HEK293 (cell line): ENCODE data around the gene DSCAM.

ENCODE experiments used
- CTCF ChIA-PET: fragments of 350-600 bp; formaldehyde crosslinking; extraction: SDS; loops from one replicate; lab custom pipeline; 2021; ENCODE audit warnings: antibody characterized with exemption; lab: Yijun Ruan, JAX
- POLR2A ChIA-PET: fragments of 300-600 bp; formaldehyde crosslinking; extraction: SDS; loops from one replicate; lab custom pipeline; 2020; ENCODE audit warnings: antibody characterized with exemption, inconsistent platforms; lab: Yijun Ruan, JAX
- H3K27ac ChIP-seq: fragments of 200-500 bp; sonication (Bioruptor generic); 2 replicates; pipeline ENCODE4 v1.5.1; 2014; ENCODE audit warnings: low read depth, low read length, control low read depth, inconsistent platforms; ENCODE audit errors: extremely low read depth
- H3K36me3 ChIP-seq, 2 experiments: fragments of 200-500 bp in 1 of 2; sonication (Bioruptor generic) in 1 of 2; 1 replicate in 1 of 2; 2 replicates in 1 of 2; pipeline ENCODE4 v1.5.1; 2014 to 2017; ENCODE audit warnings: inconsistent platforms in 2 of 2, low read length in 2 of 2; ENCODE audit not compliant: control insufficient read depth in 2 of 2, insufficient read depth in 1 of 2
- H3K4me1 ChIP-seq: fragments of 200-500 bp; sonication (Bioruptor generic); 2 replicates; pipeline ENCODE4 v1.5.1; 2014; ENCODE audit warnings: mild to moderate bottlenecking, low read length, inconsistent platforms; ENCODE audit not compliant: control insufficient read depth, insufficient read depth
- H3K4me3 ChIP-seq: 2 replicates; pipeline ENCODE4 v1.5.1; 2011; ENCODE audit warnings: low read depth, mild to moderate bottlenecking, control low read depth, low read length, moderate library complexity
- H3K9me3 ChIP-seq: fragments of 200-500 bp; sonication (Bioruptor generic); 2 replicates; pipeline ENCODE4 v1.5.1; 2014; ENCODE audit warnings: low read depth, low read length, inconsistent platforms; ENCODE audit not compliant: control insufficient read depth, insufficient read depth
- ZBTB8A ChIP-seq: fragments of 450-650 bp; formaldehyde crosslinking; IDR thresholded peaks from 2 replicates; pipeline ENCODE4 v1.5.1; 2016; ENCODE audit warnings: missing biosample characterization, missing genetic modification characterization
- ZNF114 ChIP-seq: fragments of 450-650 bp; formaldehyde crosslinking; IDR thresholded peaks from 2 replicates; pipeline ENCODE4 v1.5.0; 2017; ENCODE audit warnings: missing biosample characterization, missing genetic modification characterization
- ZNF140 ChIP-seq: fragments of 450-650 bp; formaldehyde crosslinking; IDR thresholded peaks from 2 replicates; pipeline ENCODE4 v1.5.1; 2016; ENCODE audit warnings: missing biosample characterization, missing genetic modification characterization
- ZNF157 ChIP-seq: fragments of 450-650 bp; formaldehyde crosslinking; IDR thresholded peaks from 2 replicates; pipeline ENCODE4 v1.5.1; 2016; ENCODE audit warnings: missing biosample characterization, missing genetic modification characterization
- ZNF174 ChIP-seq: fragments of 450-650 bp; formaldehyde crosslinking; IDR thresholded peaks from 2 replicates; pipeline ENCODE4 v1.5.0; 2017; ENCODE audit warnings: missing biosample characterization, mild to moderate bottlenecking, missing genetic modification characterization
- ZNF292 ChIP-seq: fragments of 450-650 bp; formaldehyde crosslinking; IDR thresholded peaks from 2 replicates; pipeline ENCODE4 v1.5.1; 2016; ENCODE audit warnings: low read depth, missing biosample characterization, missing genetic modification characterization, borderline replicate concordance
- ZNF324 ChIP-seq: fragments of 450-650 bp; formaldehyde crosslinking; IDR thresholded peaks from 2 replicates; pipeline ENCODE4 v1.5.1; 2016; ENCODE audit warnings: missing biosample characterization, missing genetic modification characterization
- ZNF48 ChIP-seq: fragments of 450-650 bp; formaldehyde crosslinking; IDR thresholded peaks from 2 replicates; pipeline ENCODE4 v1.5.1; 2016; ENCODE audit warnings: missing biosample characterization, missing genetic modification characterization
- ZNF610 ChIP-seq: fragments of 450-650 bp; formaldehyde crosslinking; IDR thresholded peaks from 2 replicates; pipeline ENCODE4 v1.5.1; 2016; ENCODE audit warnings: missing biosample characterization, missing genetic modification characterization, borderline replicate concordance
- ZNF624 ChIP-seq: fragments of 450-650 bp; formaldehyde crosslinking; IDR thresholded peaks from 2 replicates; pipeline ENCODE4 v1.5.1; 2017; ENCODE audit warnings: missing biosample characterization, missing genetic modification characterization
- ZNF701 ChIP-seq: fragments of 450-650 bp; formaldehyde crosslinking; IDR thresholded peaks from 2 replicates; pipeline ENCODE4 v1.5.1; 2016; ENCODE audit warnings: missing biosample characterization, missing genetic modification characterization
- ZNF747 ChIP-seq: fragments of 450-650 bp; formaldehyde crosslinking; IDR thresholded peaks from 2 replicates; pipeline ENCODE4 v1.5.1; 2016; ENCODE audit warnings: missing biosample characterization, missing genetic modification characterization
- TF ChIP-seq, protein P1 (sequence below): fragments of 450-650 bp; formaldehyde crosslinking; IDR thresholded peaks from 2 replicates; pipeline ENCODE4 v1.5.1; 2017; ENCODE audit warnings: missing biosample characterization, missing genetic modification characterization
- TF ChIP-seq, protein P2 (sequence below): fragments of 450-650 bp; formaldehyde crosslinking; IDR thresholded peaks from 2 replicates; pipeline ENCODE4 v1.5.1; 2016; ENCODE audit warnings: missing biosample characterization, missing genetic modification characterization
- TF ChIP-seq, protein P3 (sequence below): fragments of 450-650 bp; formaldehyde crosslinking; IDR thresholded peaks from 2 replicates; pipeline ENCODE4 v1.5.1; 2016; ENCODE audit warnings: missing biosample characterization, missing genetic modification characterization
- TF ChIP-seq, protein P4 (sequence below): fragments of 450-650 bp; formaldehyde crosslinking; IDR thresholded peaks from 2 replicates; pipeline ENCODE4 v1.5.1; 2016; ENCODE audit warnings: missing biosample characterization, missing genetic modification characterization

Gene DSCAM

DNA sequence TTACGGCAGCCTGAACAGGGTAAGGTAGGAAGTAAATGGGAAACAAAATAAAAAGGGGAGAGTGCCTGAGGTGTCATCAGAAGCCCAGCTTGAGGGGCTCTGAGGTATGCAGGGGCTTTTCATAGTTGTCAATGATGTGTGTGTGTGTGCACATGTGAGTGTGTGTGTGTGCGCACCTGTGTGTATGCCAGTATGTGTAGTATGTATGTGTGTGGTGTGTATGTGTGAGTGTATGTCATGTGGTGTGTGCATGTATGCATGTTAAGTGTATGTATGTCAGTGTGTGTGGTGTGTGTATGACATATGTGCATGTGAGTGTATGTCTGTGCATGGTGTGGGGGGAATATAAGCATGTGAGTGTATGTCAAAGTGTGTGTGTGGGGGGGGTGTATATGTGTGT lies 184.1 kb downstream of the DSCAM start:
- Histone ChIP-seq H3K9me3 (no peaks in the 10 kb centered on the region), H3K36me3 (no peaks in the 10 kb centered on the region), H3K4me3 (no peak overlapping the region), H3K27ac (no peak overlapping the region), H3K4me1 (0 out of 2 replicates have a peak, but pooled peaks cover 3% of the 10 kb centered on the region)
- CTCF ChIA-PET, result interaction anchor here (0.7 kb wide), 1 partner anchor 40 kb away, joined by 3 read pairs; no protein-coding TSS in a partner anchor
- TF ChIP-seq, protein P1, sequence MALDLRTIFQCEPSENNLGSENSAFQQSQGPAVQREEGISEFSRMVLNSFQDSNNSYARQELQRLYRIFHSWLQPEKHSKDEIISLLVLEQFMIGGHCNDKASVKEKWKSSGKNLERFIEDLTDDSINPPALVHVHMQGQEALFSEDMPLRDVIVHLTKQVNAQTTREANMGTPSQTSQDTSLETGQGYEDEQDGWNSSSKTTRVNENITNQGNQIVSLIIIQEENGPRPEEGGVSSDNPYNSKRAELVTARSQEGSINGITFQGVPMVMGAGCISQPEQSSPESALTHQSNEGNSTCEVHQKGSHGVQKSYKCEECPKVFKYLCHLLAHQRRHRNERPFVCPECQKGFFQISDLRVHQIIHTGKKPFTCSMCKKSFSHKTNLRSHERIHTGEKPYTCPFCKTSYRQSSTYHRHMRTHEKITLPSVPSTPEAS (tag by site-specific recombination), result peak; percentile 53
- TF ChIP-seq, protein P2, sequence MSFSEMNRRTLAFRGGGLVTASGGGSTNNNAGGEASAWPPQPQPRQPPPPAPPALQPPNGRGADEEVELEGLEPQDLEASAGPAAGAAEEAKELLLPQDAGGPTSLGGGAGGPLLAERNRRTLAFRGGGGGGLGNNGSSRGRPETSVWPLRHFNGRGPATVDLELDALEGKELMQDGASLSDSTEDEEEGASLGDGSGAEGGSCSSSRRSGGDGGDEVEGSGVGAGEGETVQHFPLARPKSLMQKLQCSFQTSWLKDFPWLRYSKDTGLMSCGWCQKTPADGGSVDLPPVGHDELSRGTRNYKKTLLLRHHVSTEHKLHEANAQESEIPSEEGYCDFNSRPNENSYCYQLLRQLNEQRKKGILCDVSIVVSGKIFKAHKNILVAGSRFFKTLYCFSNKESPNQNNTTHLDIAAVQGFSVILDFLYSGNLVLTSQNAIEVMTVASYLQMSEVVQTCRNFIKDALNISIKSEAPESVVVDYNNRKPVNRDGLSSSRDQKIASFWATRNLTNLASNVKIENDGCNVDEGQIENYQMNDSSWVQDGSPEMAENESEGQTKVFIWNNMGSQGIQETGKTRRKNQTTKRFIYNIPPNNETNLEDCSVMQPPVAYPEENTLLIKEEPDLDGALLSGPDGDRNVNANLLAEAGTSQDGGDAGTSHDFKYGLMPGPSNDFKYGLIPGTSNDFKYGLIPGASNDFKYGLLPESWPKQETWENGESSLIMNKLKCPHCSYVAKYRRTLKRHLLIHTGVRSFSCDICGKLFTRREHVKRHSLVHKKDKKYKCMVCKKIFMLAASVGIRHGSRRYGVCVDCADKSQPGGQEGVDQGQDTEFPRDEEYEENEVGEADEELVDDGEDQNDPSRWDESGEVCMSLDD (tag by site-specific recombination), result no peak
- POLR2A ChIA-PET, result no interaction called here

DNA sequence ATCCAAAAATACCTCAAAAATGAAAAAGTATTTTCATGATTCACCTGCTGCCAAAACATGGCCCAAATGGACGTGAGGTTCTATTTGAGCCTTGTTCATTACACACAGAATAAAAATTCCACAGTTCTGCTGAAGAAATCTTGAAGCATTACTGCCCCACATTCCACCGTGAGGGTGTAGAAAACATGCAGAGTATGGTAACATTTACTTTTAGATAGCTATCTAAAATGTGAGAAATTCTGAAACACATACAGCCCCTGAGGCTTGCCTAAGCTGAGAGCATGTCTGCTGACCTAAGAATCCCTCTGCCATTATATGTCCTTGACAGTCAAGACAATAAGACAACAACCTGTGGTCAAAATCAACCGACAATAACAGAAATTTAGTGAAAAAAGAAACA lies 186.5 kb downstream of the DSCAM start:
- Histone ChIP-seq H3K4me3 (no peak overlapping the region), H3K4me1 (0 out of 2 replicates have a peak, but pooled peaks cover 3% of the 10 kb centered on the region)
- CTCF ChIA-PET, result no interaction called here
- TF ChIP-seq, protein P3, sequence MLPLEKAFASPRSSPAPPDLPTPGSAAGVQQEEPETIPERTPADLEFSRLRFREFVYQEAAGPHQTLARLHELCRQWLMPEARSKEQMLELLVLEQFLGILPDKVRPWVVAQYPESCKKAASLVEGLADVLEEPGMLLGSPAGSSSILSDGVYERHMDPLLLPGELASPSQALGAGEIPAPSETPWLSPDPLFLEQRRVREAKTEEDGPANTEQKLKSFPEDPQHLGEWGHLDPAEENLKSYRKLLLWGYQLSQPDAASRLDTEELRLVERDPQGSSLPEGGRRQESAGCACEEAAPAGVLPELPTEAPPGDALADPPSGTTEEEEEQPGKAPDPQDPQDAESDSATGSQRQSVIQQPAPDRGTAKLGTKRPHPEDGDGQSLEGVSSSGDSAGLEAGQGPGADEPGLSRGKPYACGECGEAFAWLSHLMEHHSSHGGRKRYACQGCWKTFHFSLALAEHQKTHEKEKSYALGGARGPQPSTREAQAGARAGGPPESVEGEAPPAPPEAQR (tag by site-specific recombination), result no peak
- TF ChIP-seq ZNF157 (tag by site-specific recombination) (no peak), ZNF48 (tag by site-specific recombination) (no peak)
- TF ChIP-seq, protein P1 (tag by site-specific recombination), result no peak
- TF ChIP-seq, all 188 proteins: peak for 0
- no peaks in the 10 kb centered on the region for H3K9me3 ChIP-seq
- POLR2A ChIA-PET, result no interaction called here
- no peak overlapping the region for H3K27ac ChIP-seq
- no peaks in the 10 kb centered on the region for H3K36me3 ChIP-seq

DNA sequence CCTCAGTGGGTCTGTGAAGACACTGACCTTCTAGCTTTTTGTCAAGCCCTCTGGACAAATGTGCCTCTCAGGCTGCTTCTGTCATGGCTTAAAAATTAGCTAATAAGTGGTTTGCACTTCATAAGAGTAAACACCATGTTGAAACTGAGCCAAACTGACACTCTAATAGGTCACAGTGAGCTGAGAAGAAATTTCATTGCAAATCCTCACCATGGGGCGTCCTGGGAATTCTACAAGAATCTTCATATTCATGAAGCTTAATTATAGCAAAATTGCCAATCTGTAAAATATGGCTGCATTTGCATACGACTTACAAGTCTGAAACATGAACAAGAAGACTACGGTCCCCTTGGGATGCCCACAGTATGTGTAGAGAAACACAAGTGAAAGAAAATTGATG lies 188.6 kb downstream of the DSCAM start:
- TF ChIP-seq ZNF701 (tag by site-specific recombination) (no peak), ZNF140 (tag by site-specific recombination) (no peak), ZNF624 (tag by site-specific recombination) (no peak), ZNF174 (tag by site-specific recombination) (no peak)
- H3K4me3 ChIP-seq, result no peak overlapping the region
- H3K36me3 ChIP-seq, result no peaks in the 10 kb centered on the region
- POLR2A ChIA-PET, result no interaction called here
- H3K27ac ChIP-seq, result no peak overlapping the region
- CTCF ChIA-PET, result interaction anchor here (0.7 kb wide), 1 partner anchor 174 kb away, joined by 3 read pairs; no protein-coding TSS in a partner anchor
- 0 out of 2 replicates have a peak, but pooled peaks cover 3% of the 10 kb centered on the region for H3K4me1 ChIP-seq
- no peaks in the 10 kb centered on the region for H3K9me3 ChIP-seq

DNA sequence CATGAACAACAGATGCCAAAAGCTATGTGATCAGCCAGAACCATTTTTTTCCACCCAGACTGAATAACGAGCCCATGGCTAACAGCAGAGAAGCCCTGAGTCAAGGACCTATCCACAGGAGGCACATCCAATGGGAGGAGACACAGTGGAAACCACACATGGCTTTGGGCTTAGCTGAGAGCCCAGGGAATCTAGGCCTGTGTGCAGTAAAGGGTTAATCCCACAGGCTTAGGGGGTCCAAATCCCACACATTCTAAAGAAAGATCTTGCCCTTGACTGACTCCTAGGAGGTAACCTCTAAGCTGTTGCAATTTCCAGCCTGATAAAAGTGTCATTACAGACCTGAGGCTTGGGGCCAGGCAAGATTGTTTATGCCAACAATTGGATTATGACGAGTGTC lies 194.5 kb downstream of the DSCAM start:
- ChIA-PET CTCF (no interaction called here), POLR2A (no interaction called here)
- H3K4me3 ChIP-seq, result no peak overlapping the region
- H3K9me3 ChIP-seq, result no peaks in the 10 kb centered on the region
- H3K36me3 ChIP-seq, result no peaks in the 10 kb centered on the region
- no peak overlapping the region for H3K27ac ChIP-seq
- no peaks in the 10 kb centered on the region for H3K4me1 ChIP-seq
- TF ChIP-seq ZNF747 (tag by site-specific recombination) (no peak), ZBTB8A (no peak), ZNF292 (tag by site-specific recombination) (no peak), ZNF324 (tag by site-specific recombination) (no peak), ZNF114 (tag by site-specific recombination) (no peak), ZNF610 (tag by site-specific recombination) (no peak)
- TF ChIP-seq, protein P4, sequence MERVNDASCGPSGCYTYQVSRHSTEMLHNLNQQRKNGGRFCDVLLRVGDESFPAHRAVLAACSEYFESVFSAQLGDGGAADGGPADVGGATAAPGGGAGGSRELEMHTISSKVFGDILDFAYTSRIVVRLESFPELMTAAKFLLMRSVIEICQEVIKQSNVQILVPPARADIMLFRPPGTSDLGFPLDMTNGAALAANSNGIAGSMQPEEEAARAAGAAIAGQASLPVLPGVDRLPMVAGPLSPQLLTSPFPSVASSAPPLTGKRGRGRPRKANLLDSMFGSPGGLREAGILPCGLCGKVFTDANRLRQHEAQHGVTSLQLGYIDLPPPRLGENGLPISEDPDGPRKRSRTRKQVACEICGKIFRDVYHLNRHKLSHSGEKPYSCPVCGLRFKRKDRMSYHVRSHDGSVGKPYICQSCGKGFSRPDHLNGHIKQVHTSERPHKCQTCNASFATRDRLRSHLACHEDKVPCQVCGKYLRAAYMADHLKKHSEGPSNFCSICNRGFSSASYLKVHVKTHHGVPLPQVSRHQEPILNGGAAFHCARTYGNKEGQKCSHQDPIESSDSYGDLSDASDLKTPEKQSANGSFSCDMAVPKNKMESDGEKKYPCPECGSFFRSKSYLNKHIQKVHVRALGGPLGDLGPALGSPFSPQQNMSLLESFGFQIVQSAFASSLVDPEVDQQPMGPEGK (tag by site-specific recombination), result no peak
